GM12864 (cell line): Measurements from ENCODE around the gene DDOST.
A peak's percentile ranks its signal among the peaks of the same experiment; 100 is the strongest.

ENCODE experiments used
- DNase-seq: peaks from one replicate; pipeline ENCODE4 v3.0.0-alpha.2; 2011; ENCODE audit warnings: low read depth
- H3K4me3 ChIP-seq: 2 replicates; pipeline ENCODE4 v1.5.1; 2011; ENCODE audit warnings: mild to moderate bottlenecking, low read depth, low read length, control low read depth
- TF ChIP-seq, protein P1 (sequence below): IDR thresholded peaks from 2 replicates; pipeline ENCODE4 v1.5.1; 2011; ENCODE audit warnings: low read depth, mild to moderate bottlenecking, moderate library complexity, low read length, control low read depth, inconsistent platforms; ENCODE audit errors: missing control alignments

Gene DDOST

DNA sequence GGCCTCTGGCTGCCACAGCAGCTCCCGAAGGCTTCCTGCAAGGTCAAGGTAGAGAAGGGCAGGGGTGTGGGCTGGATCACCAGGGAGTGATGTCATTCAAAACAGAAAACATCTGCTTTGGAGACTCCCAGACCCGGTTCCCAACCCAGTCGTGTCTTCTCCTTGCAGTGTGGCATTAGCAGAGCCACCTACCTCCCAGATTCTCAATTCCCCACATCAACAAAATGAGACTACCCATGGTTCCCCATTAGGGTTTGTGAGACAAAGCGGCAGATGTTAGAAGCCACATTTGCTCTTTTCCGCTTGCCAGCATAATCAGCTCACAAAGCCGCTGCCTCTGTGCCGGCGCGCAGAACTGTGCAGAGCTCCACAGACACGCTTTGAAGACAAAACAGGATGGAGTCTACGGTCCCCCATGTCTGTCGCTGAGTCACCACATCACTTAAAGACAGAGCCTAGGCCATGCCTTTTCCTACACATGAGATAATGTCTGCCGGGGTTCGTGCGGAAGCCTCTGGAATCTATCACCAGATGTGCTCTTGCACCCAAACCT lies 44.1 kb upstream of the DDOST start:
- DNase-seq: no peak
- H3K4me3 ChIP-seq: no peak overlapping the region
- TF ChIP-seq, protein P1, sequence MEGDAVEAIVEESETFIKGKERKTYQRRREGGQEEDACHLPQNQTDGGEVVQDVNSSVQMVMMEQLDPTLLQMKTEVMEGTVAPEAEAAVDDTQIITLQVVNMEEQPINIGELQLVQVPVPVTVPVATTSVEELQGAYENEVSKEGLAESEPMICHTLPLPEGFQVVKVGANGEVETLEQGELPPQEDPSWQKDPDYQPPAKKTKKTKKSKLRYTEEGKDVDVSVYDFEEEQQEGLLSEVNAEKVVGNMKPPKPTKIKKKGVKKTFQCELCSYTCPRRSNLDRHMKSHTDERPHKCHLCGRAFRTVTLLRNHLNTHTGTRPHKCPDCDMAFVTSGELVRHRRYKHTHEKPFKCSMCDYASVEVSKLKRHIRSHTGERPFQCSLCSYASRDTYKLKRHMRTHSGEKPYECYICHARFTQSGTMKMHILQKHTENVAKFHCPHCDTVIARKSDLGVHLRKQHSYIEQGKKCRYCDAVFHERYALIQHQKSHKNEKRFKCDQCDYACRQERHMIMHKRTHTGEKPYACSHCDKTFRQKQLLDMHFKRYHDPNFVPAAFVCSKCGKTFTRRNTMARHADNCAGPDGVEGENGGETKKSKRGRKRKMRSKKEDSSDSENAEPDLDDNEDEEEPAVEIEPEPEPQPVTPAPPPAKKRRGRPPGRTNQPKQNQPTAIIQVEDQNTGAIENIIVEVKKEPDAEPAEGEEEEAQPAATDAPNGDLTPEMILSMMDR: no peak

- H3K4me3 ChIP-seq: no peak overlapping the region
- TF ChIP-seq, protein P1: no peak
- no peak for DNase-seq
Observed at GRCh38 chr1:20704390-20705202, 43.4 kb upstream of the DDOST start.

DNA sequence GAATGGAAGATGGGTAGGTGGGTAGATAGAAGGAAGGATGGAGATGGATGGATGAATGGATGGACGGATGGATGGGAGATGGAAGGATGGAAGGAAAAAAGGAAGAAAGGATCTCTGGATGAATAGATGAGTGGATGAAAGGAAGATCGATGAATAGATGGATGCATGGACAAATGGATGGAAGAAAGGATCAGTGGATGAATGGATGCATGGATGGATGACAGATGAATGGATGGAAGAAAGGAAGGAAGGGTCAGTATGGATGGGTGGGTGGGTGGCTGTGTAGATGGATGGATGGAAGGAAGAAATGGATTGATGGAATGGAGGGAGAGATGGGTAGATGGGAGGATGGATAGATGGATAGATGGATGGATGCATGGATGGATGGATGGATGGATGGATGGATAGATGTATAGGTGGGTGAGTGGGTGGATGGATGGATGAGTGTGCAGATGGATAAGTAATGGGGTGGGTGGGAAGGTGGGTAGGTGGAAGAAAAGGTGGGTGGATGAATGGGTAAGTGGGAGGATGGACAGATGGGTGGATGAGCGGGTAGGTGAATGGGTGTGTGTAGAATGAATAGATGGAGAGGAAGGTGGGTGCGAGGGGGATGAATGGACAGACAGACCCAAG lies 42.1 kb upstream of the DDOST start:
- no peak for DNase-seq
- TF ChIP-seq, protein P1: no peak
- no peak overlapping the region for H3K4me3 ChIP-seq

- no peak overlapping the region for H3K4me3 ChIP-seq
- no peak for DNase-seq
- TF ChIP-seq, protein P1: peak; percentile 48
Observed at GRCh38 chr1:20702416-20702815, 41.2 kb upstream of the DDOST start.

GRCh38 chr1:20701847-20702246 lies 40.7 kb upstream of the DDOST start:
- TF ChIP-seq, protein P1: no peak
- H3K4me3 ChIP-seq: no peak overlapping the region
- DNase-seq: no peak

- no peak overlapping the region for H3K4me3 ChIP-seq
- no peak for DNase-seq
- TF ChIP-seq, protein P1: no peak
Observed at GRCh38 chr1:20701446-20701845, 40.3 kb upstream of the DDOST start.
